A549 (cell line): ENCODE data around the gene FAM72B. TPM values are rescaled to one million over a fixed set of nuclear protein-coding genes. Genes with fewer than 3 reads are reported as not detected.
"Not testable (repeated sequence)": the region's sequence is repeated elsewhere in the genome, so short reads cannot be mapped to it uniquely, and the experiment has no call there.

Source experiments
- ATAC-seq, 2 experiments: fragments of 200-7000 bp in 1 of 2; fragments of >200 bp in 1 of 2; cut with Nextera tagmentation in 1 of 2; cut with Tn5 transposase in 1 of 2; 3 replicates each; pipeline versions ENCODE4 v1.8.0 to v1.9.1; 2018 to 2020; ENCODE audit warnings: mild to moderate bottlenecking in 1 of 2, moderate library complexity in 1 of 2
- CTCF ChIA-PET: fragments of 300-600 bp; sonication (Branson Sonifier 250); formaldehyde crosslinking; extraction: SDS; loops from one replicate; lab custom pipeline; 2021; ENCODE audit warnings: antibody characterized with exemption, inconsistent platforms; lab: Yijun Ruan, JAX
- POLR2A ChIA-PET: fragments of 350-600 bp; formaldehyde crosslinking; extraction: SDS; loops from one replicate; lab custom pipeline; 2021; ENCODE audit warnings: antibody characterized with exemption, inconsistent platforms; lab: Yijun Ruan, JAX
- DNase-seq, 2 experiments: peaks; one replicate each; pipeline versions ENCODE4 v3.0.0 to v3.0.0-alpha.2; 2011 to 2016; ENCODE audit warnings: low read depth in 1 of 2, low spot score in 1 of 2
- FAIRE-seq: peaks from 2 replicates; lab custom pipeline; 2011; peaks lifted over from hg19 to GRCh38; lab: Jason Lieb, UNC
- H3K27ac ChIP-seq, 2 experiments: fragments of >200 bp; sonication (Bioruptor Twin); formaldehyde crosslinking; 3 replicates each; pipeline ENCODE4 v1.5.1; 2016 to 2017
- H3K4me1 ChIP-seq: fragments of >200 bp; sonication (Bioruptor Twin); formaldehyde crosslinking; 3 replicates; pipeline ENCODE4 v1.6.1; 2016
- H3K4me2 ChIP-seq: fragments of >200 bp; sonication (Bioruptor Twin); formaldehyde crosslinking; 3 replicates; pipeline ENCODE4 v1.6.1; 2016
- H3K4me3 ChIP-seq: fragments of >200 bp; sonication (Bioruptor Twin); formaldehyde crosslinking; 3 replicates; pipeline ENCODE4 v1.5.1; 2016
- H3K9me3 ChIP-seq: fragments of >200 bp; sonication (Bioruptor Twin); formaldehyde crosslinking; 3 replicates; pipeline ENCODE4 v1.6.1; 2016
- WGBS: methylation state at CpG from one replicate; pipeline ENCODE4 v1.1.6; 2017; ENCODE audit errors: missing lambda C conversion rate; 5-methylcytosine and 5-hydroxymethylcytosine counted together
- polyA plus RNA-seq, 4 experiments: library from polyadenylated mRNA; depleted of rRNA in 3 of 4; stranded (reverse); fragments of >200 nt; fragmentation: RNase III in 1 of 4; extraction: RNeasy Plus Mini Kit Qiagen cat#74134 plus additional on column Dnase treatment in 1 of 4; gene quantifications; 2 replicates in 3 of 4; 3 replicates in 1 of 4; pipeline ENCODE4 v1.2.3, GENCODE V29; 2011 to 2017

Gene FAM72B
- polyA plus RNA-seq, 2 of the 4 experiments (the other 2 are of a cell fraction): 13.3 to 14.2 TPM

- H3K9me3 ChIP-seq, H3K4me1 ChIP-seq, H3K4me3 ChIP-seq, H3K27ac ChIP-seq, ATAC-seq, DNase-seq, CTCF ChIA-PET, POLR2A ChIA-PET, H3K4me2 ChIP-seq, FAIRE-seq: not testable (repeated sequence)
- 100% methylated on average over 1 of the region's 1 CpG for WGBS
Measured at GRCh38 chr1:121215699-121216417, 31.7 kb upstream of the FAM72B start.

GRCh38 chr1:121214544-121215156, 30.5 kb upstream of the FAM72B start:
- POLR2A ChIA-PET, H3K4me2 ChIP-seq, FAIRE-seq, DNase-seq, H3K4me3 ChIP-seq, H3K27ac ChIP-seq, H3K9me3 ChIP-seq, H3K4me1 ChIP-seq, CTCF ChIA-PET: not testable (repeated sequence)
- ATAC-seq: peak; percentile 71 to 85; a peak in 5 of 6 replicates
- WGBS: no CpG with 5 or more reads among the region's 5 CpGs

- H3K9me3 ChIP-seq, H3K4me2 ChIP-seq, DNase-seq, CTCF ChIA-PET, H3K4me1 ChIP-seq, POLR2A ChIA-PET, ATAC-seq, H3K4me3 ChIP-seq, H3K27ac ChIP-seq, FAIRE-seq: not testable (repeated sequence)
- 88% methylated on average over 3 of the region's 9 CpGs for WGBS
Measured at GRCh38 chr1:121213491-121213890, 29.4 kb upstream of the FAM72B start.

- H3K27ac ChIP-seq, H3K4me1 ChIP-seq, FAIRE-seq, H3K9me3 ChIP-seq, H3K4me2 ChIP-seq, ATAC-seq, H3K4me3 ChIP-seq, POLR2A ChIA-PET, DNase-seq, CTCF ChIA-PET: not testable (repeated sequence)
- WGBS: 97% methylated on average over 2 of the region's 2 CpGs
Measured at GRCh38 chr1:121210778-121211177, 26.6 kb upstream of the FAM72B start.

- CTCF ChIA-PET, FAIRE-seq, H3K27ac ChIP-seq, H3K4me1 ChIP-seq, H3K4me2 ChIP-seq, DNase-seq, H3K9me3 ChIP-seq, POLR2A ChIA-PET, ATAC-seq, H3K4me3 ChIP-seq: not testable (repeated sequence)
- 84% methylated on average over 5 of the region's 6 CpGs for WGBS
Measured at GRCh38 chr1:121208375-121208774, 24.2 kb upstream of the FAM72B start.

- H3K4me3 ChIP-seq, FAIRE-seq, CTCF ChIA-PET, H3K4me1 ChIP-seq, H3K27ac ChIP-seq, H3K4me2 ChIP-seq, DNase-seq, POLR2A ChIA-PET, H3K9me3 ChIP-seq, ATAC-seq: not testable (repeated sequence)
- WGBS: 93% methylated on average over 1 of the region's 2 CpGs
Measured at GRCh38 chr1:121207328-121207727, 23.2 kb upstream of the FAM72B start.

- H3K27ac ChIP-seq, H3K4me1 ChIP-seq, POLR2A ChIA-PET, FAIRE-seq, H3K4me2 ChIP-seq, H3K4me3 ChIP-seq, DNase-seq, CTCF ChIA-PET, H3K9me3 ChIP-seq: not testable (repeated sequence)
- WGBS: 80% methylated on average over 1 of the region's 8 CpGs
- ATAC-seq: peak; percentile 20 to 26; a peak in 1 of 6 replicates
Measured at GRCh38 chr1:121205786-121206711, 21.9 kb upstream of the FAM72B start.
